GM19397 (cell line): ENCODE measurements around the gene BHLHE41.

Experiments used
- ATAC-seq: cut with Tn5 transposase; IDR thresholded peaks from one replicate; pipeline ENCODE4 v1.9.1; 2021; ENCODE audit warnings: mild to moderate bottlenecking, moderate library complexity; ENCODE audit not compliant: unreplicated experiment

The BHLHE41 gene

GRCh38 chr12:26114720-26115401 is 10.0 kb downstream of the BHLHE41 start:
- no peak for ATAC-seq

GRCh38 chr12:26113853-26114719 is 10.8 kb downstream of the BHLHE41 start:
- ATAC-seq, result peak; percentile 87

- ATAC-seq, result no peak
Observed at GRCh38 chr12:26113181-26113654, 11.6 kb downstream of the BHLHE41 start.

- no peak for ATAC-seq
Observed at GRCh38 chr12:26112703-26113147, 12.1 kb downstream of the BHLHE41 start.

GRCh38 chr12:26112232-26112631 is 12.6 kb downstream of the BHLHE41 start:
- ATAC-seq, result no peak

- no peak for ATAC-seq
Observed at GRCh38 chr12:26109343-26109881, 15.4 kb downstream of the BHLHE41 start.

GRCh38 chr12:26108915-26109314 is 15.9 kb downstream of the BHLHE41 start:
- no peak for ATAC-seq

- ATAC-seq, result no peak
Observed at GRCh38 chr12:26106347-26106746, 18.5 kb downstream of the BHLHE41 start.

- ATAC-seq, result no peak
Observed at GRCh38 chr12:26102953-26103352, 21.9 kb downstream of the BHLHE41 start.

- ATAC-seq, result no peak
Observed at GRCh38 chr12:26101763-26102162, 23.1 kb downstream of the BHLHE41 start.

- no peak for ATAC-seq
Observed at GRCh38 chr12:26101350-26101734, 23.5 kb downstream of the BHLHE41 start.

GRCh38 chr12:26100666-26101349 is 24.0 kb downstream of the BHLHE41 start:
- ATAC-seq, result no peak

- ATAC-seq, result no peak
Observed at GRCh38 chr12:26097046-26097878, 27.6 kb downstream of the BHLHE41 start.

GRCh38 chr12:26096036-26096435 is 28.8 kb downstream of the BHLHE41 start:
- ATAC-seq, result no peak

GRCh38 chr12:26095186-26095585 is 29.7 kb downstream of the BHLHE41 start:
- no peak for ATAC-seq

GRCh38 chr12:26092346-26093105 is 32.3 kb downstream of the BHLHE41 start:
- no peak for ATAC-seq

GRCh38 chr12:26091822-26092221 is 33.0 kb downstream of the BHLHE41 start:
- ATAC-seq, result no peak

GRCh38 chr12:26090836-26091510 is 33.9 kb downstream of the BHLHE41 start:
- ATAC-seq, result no peak

- ATAC-seq, result peak; percentile 96
Observed at GRCh38 chr12:26088998-26089397, 35.8 kb downstream of the BHLHE41 start.
